Left ventricle myocardium inferior (tissue), 1 donor: ENCODE data around the gene ERN2. TPM values are rescaled to one million over a fixed set of nuclear protein-coding genes. Genes with fewer than 3 reads are reported as not detected.
A peak's percentile ranks its signal among the peaks of the same experiment; 100 is the strongest.
"Not testable (repeated sequence)": the region's sequence is repeated elsewhere in the genome, so short reads cannot be mapped to it uniquely, and the experiment has no call there.

Experiments
- DNase-seq: peaks from one replicate; pipeline ENCODE4 v3.0.0-alpha.2; 2020
- H3K27ac ChIP-seq: fragments of 200-600 bp; replicated peaks from 2 replicates; pipeline ENCODE4 v1.8.0; 2021
- H3K27me3 ChIP-seq: fragments of 200-600 bp; 2 replicates; pipeline ENCODE4 v1.8.0; 2021; ENCODE audit warnings: low read depth
- H3K36me3 ChIP-seq: fragments of 200-600 bp; 2 replicates; pipeline ENCODE4 v1.8.0; 2021
- H3K4me1 ChIP-seq: fragments of 200-600 bp; 2 replicates; pipeline ENCODE4 v1.8.0; 2021
- H3K4me3 ChIP-seq: fragments of 200-600 bp; 2 replicates; pipeline ENCODE4 v1.8.0; 2021; ENCODE audit warnings: mild to moderate bottlenecking, moderate library complexity
- H3K9me3 ChIP-seq: fragments of 200-600 bp; replicated peaks from 2 replicates; pipeline ENCODE4 v1.8.0; 2021
- intact Hi-C: fragments of 100-400 bp; cut with micrococcal nuclease; formaldehyde crosslinking; loops from one replicate; pipeline ENCODE4 v1.11.0; 2022
- total RNA-seq: library from RNA; stranded (reverse); fragmentation: NEBNext Ultra II Directional; extraction: Animal tissue kit (Norgen Biotek cat#: 25700); gene quantifications from one replicate; pipeline ENCODE4 v1.2.1, GENCODE V29; 2021
- TF ChIP-seq, protein P1 (sequence below): fragments of 200-600 bp; IDR thresholded peaks from 2 replicates; pipeline ENCODE4 v1.8.0; 2021; ENCODE audit warnings: antibody characterized with exemption, mild to moderate bottlenecking, borderline replicate concordance
- donor health status: DM: no; HTN: yes; CAD: no; lungs with severe emphysema.

ERN2 gene
- total RNA-seq, 1 donor from 2014 or later = not detected

DNA sequence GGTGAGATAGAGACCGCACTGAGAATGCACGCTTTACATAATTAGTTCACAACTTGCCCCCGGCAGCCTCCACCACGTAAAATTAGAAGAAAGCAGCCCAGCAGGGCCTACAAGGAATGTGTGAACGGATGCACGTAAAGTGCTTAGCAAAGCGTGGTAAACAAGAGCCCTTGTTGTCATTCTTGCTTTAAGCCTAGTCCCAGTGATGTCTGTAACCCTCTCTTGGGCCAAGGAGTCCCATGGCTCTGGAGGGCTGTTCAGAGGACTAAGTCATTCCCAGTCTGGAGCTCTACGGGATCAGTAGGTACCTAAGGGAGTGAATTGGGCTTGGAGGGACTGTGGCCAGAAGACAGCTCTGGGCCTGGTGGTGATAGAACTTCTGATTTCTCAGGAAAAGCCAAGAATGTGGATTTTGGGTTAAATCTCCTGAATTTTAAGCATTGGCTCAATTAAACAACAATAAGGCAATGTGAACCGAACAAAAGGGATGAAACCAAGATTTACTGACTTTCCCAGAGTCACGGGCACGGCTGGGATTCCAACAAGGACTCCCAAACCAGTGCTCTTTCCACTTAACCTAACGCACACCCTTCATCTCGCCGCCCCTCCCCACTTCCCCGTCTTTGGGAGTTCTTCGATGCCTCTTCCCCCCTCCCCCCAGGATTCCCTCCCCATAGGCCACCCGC is 41.0 kb upstream of the ERN2 start:
- Histone ChIP-seq H3K27me3 (peaks cover 77% of the 10 kb centered on the region), H3K4me3 (peak overlapping the region; percentile 46), H3K4me1 (peaks cover 12% of the 10 kb centered on the region), H3K36me3 (no peaks in the 10 kb centered on the region), H3K27ac (no peak overlapping the region), H3K9me3 (peaks cover 7% of the 10 kb centered on the region)
- DNase-seq = no peak
- intact Hi-C loops = no loop called here
- TF ChIP-seq, protein P1, sequence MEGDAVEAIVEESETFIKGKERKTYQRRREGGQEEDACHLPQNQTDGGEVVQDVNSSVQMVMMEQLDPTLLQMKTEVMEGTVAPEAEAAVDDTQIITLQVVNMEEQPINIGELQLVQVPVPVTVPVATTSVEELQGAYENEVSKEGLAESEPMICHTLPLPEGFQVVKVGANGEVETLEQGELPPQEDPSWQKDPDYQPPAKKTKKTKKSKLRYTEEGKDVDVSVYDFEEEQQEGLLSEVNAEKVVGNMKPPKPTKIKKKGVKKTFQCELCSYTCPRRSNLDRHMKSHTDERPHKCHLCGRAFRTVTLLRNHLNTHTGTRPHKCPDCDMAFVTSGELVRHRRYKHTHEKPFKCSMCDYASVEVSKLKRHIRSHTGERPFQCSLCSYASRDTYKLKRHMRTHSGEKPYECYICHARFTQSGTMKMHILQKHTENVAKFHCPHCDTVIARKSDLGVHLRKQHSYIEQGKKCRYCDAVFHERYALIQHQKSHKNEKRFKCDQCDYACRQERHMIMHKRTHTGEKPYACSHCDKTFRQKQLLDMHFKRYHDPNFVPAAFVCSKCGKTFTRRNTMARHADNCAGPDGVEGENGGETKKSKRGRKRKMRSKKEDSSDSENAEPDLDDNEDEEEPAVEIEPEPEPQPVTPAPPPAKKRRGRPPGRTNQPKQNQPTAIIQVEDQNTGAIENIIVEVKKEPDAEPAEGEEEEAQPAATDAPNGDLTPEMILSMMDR = no peak

DNA sequence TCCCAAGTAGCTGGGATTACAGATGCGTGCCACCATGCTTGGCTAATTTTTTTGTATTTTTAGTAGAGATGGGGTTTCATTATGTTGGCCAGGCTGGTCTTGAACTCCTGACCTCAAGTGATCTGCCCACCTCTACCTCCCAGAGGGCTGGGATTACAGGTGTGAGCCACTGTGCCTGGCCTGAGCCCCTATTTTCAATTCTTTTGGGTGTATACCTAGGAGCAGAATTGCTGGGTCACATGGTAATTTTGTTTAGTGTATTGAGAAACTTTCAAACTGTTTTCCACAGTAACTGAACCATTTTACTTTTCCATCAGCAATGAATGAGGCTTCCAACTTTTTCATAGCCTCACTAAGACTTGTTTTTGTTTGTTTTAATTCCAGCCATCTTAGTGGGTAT is 38.0 kb upstream of the ERN2 start:
- H3K36me3 ChIP-seq, H3K27ac ChIP-seq, H3K9me3 ChIP-seq, DNase-seq, H3K4me3 ChIP-seq, intact Hi-C loops: not testable (repeated sequence)
- Histone ChIP-seq H3K4me1 (peaks cover 12% of the 10 kb centered on the region), H3K27me3 (peaks cover 71% of the 10 kb centered on the region)

DNA sequence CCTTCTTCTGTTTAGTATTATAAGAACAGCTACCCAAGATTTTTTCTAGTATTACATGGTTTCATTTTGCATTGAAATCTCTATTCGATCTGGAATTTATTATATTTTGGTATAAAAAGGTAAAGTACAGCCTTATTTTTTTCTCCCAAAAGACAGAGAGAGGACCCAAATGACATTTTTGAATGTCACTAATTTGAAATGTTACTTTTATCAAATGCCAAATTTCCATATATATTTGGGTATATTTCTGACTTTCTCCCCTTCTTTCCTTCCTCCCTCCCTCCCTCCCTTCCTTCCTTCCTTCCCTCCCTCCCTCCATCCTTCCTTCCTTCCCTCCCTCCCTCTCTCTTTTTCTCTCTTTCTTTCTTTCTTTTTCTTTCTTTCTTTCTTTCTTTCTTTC is 35.6 kb upstream of the ERN2 start:
- no peak overlapping the region for H3K27ac ChIP-seq
- H3K4me1 ChIP-seq = no peaks in the 10 kb centered on the region
- H3K36me3 ChIP-seq = no peaks in the 10 kb centered on the region
- H3K4me3 ChIP-seq = no peak overlapping the region
- peaks cover 71% of the 10 kb centered on the region for H3K27me3 ChIP-seq
- DNase-seq = no peak
- peaks cover 10% of the 10 kb centered on the region for H3K9me3 ChIP-seq
- intact Hi-C loops = no loop called here
- TF ChIP-seq, protein P1 = no peak

DNA sequence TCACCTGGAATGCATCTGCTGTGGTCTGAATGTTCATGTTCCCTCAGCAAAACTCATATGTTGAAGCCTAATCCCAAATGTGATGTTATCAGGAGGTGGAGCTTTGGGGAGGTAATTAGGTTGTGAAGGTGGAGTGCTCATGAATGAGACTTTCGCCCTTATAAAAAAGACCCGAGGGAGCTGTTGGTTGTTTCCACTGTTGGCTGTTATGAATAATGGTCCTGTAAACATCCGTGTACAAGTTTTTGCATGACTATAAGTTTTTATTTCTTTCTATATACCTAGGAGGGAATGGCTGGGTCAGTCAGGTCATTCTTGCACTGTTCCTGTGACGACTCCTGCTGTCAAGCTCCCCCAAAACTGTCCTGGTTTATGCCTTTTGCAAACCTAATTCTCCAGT is 32.2 kb upstream of the ERN2 start:
- intact Hi-C loops = no loop called here

DNA sequence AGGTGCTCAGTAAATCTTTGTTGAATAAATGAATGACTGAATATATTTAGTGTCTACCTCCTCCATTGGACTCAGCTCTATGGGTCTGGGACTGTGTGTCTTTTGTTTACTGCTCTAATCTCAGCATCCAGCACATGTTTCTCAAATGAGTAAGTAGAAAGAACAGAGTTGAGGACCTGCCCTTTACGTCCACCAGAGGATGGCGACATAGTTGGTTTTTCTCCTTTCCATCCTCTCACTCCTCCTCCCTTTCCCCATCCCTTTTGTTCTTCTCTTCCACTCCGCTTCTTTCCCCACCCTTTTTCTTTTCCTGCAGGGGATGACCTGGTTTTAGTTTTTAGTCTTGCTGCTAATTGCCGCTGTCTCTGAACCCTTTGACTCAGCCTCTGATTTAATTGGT is 29.7 kb upstream of the ERN2 start:
- H3K4me3 ChIP-seq = no peak overlapping the region
- H3K9me3 ChIP-seq = peaks cover 10% of the 10 kb centered on the region
- H3K27me3 ChIP-seq = peaks cover 94% of the 10 kb centered on the region
- H3K4me1 ChIP-seq = no peaks in the 10 kb centered on the region
- H3K36me3 ChIP-seq = no peaks in the 10 kb centered on the region
- TF ChIP-seq, protein P1 = no peak
- intact Hi-C loops = no loop called here
- no peak for DNase-seq
- no peak overlapping the region for H3K27ac ChIP-seq

More for the DNA sequence above, 32.2 kb upstream of the ERN2 start:
- Histone ChIP-seq H3K36me3 (no peaks in the 10 kb centered on the region), H3K27me3 (peaks cover 80% of the 10 kb centered on the region), H3K4me3 (no peak overlapping the region), H3K9me3 (peaks cover 10% of the 10 kb centered on the region), H3K27ac (no peak overlapping the region), H3K4me1 (no peaks in the 10 kb centered on the region)
- DNase-seq = no peak
- TF ChIP-seq, protein P1 = no peak

DNA sequence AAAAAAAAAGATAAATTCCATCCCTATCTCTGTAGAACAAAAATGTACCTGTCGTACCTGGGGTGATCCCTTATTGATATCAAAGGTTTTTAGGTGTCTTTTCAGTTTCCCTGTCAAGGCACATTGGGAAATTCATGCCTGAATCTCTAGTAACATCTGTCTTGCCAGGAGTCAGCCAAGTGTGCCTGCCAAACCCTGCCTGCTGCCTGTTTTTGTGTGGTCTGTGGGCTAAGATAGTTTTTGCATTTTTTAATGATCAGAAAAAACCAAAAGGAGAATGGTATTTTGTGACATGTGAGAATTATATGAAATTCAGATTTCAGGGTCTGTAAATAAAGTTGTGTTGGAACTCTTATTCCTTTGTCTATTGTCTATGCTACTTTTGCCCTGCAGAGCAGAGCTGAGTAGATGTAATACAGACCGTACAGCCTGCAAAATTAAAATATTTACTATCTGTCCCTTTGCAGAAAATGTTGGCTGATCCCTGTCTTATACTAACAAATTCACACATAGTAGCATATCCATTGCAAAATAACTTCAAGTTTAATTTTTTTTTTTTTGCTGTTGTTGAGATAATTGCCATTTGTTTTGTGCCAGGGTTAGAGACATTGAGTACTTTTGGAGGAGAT is 28.8 kb upstream of the ERN2 start:
- Histone ChIP-seq H3K9me3 (peaks cover 4% of the 10 kb centered on the region), H3K4me3 (no peak overlapping the region), H3K27ac (no peak overlapping the region), H3K27me3 (peaks cover 90% of the 10 kb centered on the region), H3K36me3 (no peaks in the 10 kb centered on the region), H3K4me1 (no peaks in the 10 kb centered on the region)
- TF ChIP-seq, protein P1 = no peak
- intact Hi-C loops = no loop called here
- no peak for DNase-seq
